Measurements from ENCODE around the gene PACSIN3.
A peak's percentile ranks its signal among the peaks of the same experiment; 100 is the strongest.
"Not testable (repeated sequence)": the region's sequence is repeated elsewhere in the genome, so short reads cannot be mapped to it uniquely, and the experiment has no call there.

Gene PACSIN3

DNA sequence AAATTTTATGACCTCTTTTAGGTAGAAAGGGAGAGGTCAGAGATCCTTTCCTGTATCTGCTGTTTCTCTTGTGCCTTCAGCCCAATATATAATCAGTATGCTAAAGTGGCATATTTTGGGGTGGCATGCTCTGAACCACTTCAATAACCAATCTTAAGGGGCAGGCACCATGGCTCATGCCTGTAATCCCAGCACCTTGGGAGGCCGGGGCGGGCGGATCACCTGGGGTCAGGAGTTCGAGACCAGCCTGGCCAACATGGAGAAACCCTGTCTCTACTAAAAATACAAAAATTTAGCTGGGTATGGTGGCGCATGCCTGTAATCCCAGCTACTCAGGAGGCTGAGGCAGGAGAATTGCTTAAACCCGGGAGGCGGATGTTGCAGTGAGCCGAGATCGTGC, 11.9 kb upstream of the PACSIN3 start:
- not testable (repeated sequence) for H3K4me3 ChIP-seq (ENCODE audit: low read depth, low read length)

DNA sequence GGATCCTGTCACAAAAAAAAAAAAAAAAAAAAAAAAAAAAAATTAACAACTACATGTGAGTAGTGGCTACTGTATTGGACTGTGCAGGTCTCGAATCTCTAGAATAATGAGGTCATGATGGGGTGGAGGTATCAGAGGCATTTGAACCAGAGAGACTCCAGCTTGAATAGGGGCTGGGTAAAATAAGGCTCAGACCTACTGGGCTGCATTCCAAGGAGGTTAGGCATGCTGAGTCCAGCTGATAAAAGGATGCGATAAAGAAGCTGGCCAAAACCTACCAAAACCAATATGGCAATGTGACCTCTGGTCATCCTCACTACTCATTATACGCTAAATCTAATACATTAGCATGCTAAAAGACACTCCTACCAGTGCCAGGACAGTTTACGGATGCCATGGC, 5.9 kb upstream of the PACSIN3 start:
- H3K4me3 ChIP-seq (ENCODE audit: low read depth, low read length) = no peak overlapping the region

DNA sequence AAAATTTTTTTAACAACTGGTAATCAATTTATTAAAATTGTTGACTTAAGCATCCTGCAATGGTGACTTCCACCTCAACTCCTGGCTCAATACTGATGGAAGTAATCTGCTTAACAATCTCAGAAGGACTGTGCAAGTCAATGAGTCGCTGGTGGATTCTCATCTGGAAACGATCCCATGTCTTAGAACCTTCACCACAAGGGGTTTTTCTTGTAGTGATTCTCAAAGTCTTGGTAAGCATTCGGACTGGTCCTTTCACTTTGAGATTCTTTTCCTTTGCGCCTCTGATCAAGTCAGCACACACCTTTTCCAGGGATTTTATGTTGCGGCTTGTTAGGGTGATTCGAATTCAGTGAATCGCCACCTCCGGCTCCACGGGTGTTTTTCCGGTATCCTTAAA, 4.9 kb upstream of the PACSIN3 start:
- H3K4me3 ChIP-seq (ENCODE audit: low read depth, low read length) = not testable (repeated sequence)

DNA sequence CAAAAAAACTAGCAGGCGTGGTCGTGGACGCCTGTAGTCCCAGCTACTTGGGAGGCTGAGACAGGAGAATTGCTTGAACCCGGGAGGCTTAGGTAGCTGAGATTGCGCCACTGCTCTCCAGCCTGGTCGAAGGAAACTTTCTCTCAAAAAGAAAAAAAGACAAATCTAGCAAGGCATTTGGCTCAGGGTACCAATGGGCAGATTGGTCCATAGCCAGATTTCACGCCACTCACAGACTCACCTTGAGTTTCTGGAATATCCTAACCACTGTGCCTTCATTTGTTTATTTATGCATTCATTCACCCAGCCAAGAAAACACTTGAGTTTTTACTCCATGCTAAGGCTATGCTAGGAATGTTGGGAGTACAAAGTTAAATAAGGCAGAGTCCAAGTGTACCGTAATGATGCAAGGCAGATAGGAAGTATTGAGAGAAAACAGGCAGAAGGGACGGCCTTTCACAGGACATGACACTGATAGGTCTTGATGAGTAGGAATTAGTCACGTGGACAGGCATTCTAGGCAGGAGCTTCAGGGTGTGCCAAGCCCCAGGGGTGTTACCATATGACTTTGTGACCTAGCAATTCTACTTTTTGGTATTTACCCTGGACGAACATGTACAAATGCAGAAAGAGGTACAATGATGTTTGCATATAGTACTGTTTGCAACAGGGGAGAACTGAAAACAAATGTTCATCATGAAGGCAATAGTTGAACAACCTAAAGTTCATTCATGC, 3.0 kb upstream of the PACSIN3 start:
- no peak overlapping the region for H3K4me3 ChIP-seq (ENCODE audit: low read depth, low read length)

DNA sequence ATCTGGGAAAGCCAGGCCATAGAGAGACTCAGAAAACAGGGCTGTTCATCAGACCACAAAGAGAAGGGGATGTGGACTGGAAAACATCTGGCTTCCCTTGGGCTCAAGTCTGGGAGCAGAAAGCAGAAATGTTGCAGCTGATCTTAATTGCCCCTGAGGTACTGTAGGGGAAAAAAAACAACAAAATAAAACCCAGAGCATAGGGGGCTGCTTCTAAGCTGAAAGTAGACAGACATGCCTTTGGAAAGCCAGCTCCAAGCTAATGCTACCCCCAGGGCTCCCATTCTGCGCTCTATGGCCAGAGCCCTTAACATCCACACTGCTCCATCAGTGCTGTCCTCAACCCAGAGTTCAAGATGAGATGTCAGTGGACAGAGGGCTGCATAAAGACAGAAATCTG, 2.0 kb upstream of the PACSIN3 start:
- H3K4me3 ChIP-seq (ENCODE audit: low read depth, low read length) = no peak overlapping the region

DNA sequence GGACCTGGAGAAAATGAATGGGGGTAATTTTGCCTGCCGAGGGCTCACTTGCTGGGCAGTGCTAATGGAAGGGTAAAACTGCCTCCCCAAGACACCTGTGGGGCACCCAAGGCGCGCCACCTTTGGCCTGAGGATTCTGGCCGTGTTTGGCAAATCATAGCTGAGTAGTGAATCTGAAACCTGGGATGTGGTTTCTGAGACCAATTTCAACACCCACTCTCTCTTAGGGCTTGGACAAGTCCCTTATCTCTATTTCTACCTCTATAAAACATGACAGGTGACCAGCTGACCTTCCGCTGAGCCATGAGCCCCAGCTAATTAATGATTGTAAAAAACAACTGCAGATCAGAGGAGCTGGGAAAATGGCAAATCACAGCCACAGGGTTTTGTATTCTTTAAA, 1.5 kb upstream of the PACSIN3 start:
- H3K4me3 ChIP-seq (ENCODE audit: low read depth, low read length) = peak overlapping the region; percentile 63

DNA sequence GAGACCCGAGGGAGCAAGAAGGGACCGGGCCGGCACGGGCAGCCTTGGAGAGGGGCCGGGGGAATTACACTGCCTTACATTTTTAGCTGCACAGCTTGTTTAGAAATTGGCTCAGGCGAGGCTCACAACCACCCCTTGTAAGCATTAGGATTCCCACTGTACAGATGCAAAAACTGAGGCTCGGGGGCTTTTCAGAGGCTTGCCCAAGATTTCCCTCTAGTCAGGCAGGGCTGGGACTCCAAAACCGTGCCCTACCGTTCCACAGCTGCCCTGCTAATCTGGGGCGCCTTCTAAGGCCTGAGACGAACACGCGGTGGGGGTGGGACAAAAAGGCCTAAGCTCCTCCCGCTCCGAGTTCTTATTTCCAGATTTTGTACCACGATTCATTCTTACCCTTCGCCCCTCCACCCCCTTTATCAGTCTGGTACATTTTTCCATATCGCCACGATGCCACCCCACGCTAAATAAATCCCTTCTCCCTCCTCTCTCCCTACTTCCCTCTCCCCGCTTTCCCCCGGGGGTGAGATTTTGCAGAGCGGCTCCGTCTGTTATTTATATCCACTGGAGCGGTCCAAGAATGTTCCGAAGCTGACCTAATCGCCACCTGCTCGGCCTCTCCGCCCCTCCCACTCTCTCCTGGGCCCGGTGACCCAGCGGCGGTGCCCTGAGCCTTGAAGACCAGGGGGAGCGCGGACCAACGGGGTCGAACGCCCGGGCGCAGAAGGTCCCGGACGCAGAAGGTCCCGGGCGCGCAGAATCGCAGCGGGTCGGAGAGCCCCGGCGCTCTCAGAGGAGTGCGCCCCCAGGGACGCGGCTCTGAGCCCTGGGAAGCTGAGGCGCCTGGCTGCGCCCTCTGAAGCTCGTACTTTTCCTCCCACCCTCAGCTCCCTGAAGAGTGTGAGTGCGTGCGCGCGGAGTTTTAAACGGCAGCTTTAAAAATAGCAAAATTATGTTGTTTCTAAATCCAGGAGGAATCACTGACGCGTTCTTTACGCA, 764 bp upstream of the PACSIN3 start:
- H3K4me3 ChIP-seq (ENCODE audit: low read depth, low read length) = peak overlapping the region; percentile 63

DNA sequence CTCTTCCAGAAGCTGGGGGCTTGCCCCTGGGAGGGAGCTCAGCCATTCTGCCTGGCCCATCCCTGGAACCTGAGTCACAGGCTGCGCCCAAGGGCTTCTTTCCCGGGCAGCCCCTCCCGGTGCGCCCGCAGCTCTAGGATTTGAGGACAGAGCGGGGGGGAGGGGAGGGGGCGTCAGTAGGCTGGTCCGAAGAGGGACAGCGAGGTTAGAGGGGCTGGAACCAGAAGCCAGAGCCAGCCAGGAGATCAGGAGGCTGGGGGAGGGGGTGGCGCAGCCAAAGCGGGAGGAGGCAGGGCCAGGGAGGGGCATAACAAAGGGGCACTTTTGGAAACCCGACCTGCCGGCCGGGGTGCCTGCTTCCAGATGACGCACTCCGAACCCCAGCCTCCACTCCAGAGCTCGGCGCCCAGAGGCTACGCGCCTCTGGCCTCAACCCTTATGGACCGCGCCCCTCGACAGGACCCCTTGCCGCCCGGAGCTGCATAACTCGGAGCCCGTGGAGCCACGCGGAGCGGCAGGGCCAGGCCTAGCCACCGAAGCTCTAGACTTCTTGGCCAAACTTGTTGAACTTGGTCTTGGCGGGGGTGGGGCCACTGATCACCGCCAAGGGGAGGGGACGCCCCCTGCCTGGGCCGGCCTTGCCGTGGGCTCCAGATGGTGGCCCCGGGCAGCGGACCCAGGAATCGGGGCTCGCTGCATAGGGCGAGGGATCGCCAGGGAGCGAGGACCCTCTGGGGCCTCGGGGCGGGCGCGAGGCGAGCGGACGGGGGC, 744 bp downstream of the PACSIN3 start:
- peak overlapping the region; percentile 69 for H3K4me3 ChIP-seq (ENCODE audit: low read depth, low read length)

DNA sequence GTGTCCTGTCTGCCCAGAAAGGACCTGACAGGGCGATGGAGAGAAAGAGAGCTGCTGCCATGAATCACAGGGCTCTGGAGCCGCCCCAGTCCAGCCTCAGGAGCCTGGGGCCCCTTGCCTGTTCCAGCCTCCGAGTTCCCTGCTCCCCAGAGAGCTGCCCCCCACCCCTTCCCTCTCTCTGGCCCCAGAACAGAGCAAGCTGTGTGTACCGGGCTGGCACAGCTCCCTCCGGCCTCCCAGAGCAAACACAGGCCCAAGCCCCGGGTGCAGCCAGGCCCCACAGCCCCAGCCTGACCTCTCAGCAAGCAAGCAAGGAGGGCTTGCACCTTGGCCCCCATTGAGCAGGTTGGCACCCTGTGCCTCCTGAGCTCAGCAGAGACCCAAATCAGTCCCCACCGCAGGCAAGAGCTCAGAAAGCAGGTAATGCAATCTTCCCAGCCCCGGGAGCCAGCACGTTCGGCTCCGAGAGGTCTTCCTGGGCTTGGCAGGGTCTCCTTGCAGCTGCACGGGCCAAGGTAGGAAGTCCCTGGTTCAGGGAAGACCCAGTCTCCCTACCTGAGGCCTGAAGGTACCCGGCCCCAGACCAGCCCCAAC, 1.4 kb downstream of the PACSIN3 start:
- peak overlapping the region; percentile 69 for H3K4me3 ChIP-seq (ENCODE audit: low read depth, low read length)

DNA sequence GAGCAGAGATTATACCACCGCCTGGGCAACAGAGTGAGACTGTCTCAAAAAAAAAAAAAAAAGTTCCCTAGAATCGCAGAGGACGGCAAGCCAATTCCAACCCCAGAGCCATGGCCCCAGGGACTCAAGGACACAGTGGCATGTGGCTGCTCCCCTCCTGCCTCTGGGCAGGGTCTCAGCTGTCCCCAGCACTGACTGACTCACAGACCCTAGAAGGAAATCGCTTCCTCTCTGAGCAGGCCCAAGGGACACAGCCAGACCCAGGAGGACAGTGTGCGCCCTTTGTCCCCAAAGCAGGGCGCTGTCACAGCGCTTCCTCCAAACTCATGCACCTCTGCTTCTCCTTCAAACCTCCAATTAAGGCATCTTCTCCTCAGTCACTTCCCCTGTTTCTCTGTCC, 2.3 kb downstream of the PACSIN3 start:
- no peak overlapping the region for H3K4me3 ChIP-seq (ENCODE audit: low read depth, low read length)

DNA sequence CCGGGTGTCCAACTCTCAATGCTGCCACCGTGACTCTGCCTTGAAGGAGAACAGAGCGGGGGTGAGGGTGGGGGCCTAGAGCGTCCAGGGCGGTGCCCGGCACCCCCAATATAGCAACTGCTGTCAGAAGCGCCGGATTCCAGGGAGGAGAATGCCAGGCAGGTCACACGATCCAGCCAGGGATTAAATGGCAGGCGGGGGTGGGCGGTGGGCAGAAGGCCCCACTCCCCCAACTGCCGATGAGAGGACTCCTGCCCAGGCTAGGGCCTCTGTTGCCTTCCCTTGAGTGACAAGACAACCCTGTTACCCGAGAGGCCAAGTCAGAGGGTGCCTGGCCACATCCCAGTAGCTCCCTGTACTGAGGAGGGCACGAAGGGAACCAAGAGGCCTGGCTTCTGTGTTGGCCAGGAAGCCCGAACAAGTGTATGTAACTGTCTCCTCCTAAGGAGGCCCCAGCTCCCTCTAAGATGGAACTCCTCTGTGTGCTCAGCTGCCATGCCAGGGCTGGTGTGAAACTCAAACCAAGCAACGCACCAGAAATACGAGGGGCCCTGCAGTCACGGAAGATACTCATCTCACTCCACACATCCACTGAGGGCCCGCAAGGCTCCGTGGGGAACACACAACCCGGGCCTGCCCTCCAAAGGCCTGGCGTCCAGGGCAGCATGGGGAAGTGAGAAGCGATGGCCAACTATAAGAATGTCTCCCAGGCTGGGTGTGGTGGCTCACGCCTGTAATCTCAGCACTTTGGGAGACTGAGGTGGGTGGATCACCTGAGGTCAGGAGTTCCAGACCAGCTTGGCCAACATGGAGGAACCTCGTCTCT, 3.0 kb downstream of the PACSIN3 start:
- no peak overlapping the region for H3K4me3 ChIP-seq (ENCODE audit: low read depth, low read length)

DNA sequence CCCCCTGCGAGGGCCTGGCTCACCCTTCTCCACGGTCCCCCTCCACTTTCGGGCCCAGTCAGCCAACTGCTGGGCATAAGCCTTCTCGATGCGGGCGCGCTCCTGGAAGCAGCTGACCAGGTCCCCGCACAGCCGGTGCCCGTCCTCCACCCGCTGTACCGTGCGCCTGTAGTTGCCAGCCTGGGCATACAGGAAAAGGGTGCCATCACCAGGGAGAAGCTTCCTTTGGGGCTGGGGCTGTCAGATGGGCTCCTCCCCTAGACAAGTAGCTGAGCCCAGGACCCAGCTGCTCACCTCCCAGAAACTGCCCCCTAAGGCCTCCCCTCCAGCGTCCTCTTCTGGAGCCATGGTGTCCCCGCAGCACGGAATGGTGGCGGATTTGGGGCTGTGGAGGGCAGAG, 3.9 kb downstream of the PACSIN3 start:
- no peak overlapping the region for H3K4me3 ChIP-seq (ENCODE audit: low read depth, low read length)

DNA sequence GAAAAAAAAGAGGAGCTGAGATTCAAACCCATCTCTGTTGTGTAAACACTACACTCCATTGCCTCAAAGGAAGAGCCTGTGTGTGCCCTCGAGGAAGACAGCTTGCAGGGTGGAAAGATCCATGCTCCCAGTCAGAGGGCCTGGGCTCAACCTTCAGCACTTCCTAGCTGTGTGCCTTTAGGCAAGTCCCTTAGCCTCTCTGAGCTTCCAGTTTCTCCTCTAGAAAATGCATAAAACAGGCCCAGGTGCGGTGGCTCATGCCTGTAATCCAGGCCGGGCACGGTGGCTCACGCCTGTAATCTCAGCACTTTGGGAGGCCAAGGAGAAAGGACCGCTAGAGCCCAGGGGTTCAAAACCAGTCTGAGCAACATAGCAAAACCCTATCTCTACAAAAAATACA, 5.0 kb downstream of the PACSIN3 start:
- H3K4me3 ChIP-seq (ENCODE audit: low read depth, low read length) = no peak overlapping the region

DNA sequence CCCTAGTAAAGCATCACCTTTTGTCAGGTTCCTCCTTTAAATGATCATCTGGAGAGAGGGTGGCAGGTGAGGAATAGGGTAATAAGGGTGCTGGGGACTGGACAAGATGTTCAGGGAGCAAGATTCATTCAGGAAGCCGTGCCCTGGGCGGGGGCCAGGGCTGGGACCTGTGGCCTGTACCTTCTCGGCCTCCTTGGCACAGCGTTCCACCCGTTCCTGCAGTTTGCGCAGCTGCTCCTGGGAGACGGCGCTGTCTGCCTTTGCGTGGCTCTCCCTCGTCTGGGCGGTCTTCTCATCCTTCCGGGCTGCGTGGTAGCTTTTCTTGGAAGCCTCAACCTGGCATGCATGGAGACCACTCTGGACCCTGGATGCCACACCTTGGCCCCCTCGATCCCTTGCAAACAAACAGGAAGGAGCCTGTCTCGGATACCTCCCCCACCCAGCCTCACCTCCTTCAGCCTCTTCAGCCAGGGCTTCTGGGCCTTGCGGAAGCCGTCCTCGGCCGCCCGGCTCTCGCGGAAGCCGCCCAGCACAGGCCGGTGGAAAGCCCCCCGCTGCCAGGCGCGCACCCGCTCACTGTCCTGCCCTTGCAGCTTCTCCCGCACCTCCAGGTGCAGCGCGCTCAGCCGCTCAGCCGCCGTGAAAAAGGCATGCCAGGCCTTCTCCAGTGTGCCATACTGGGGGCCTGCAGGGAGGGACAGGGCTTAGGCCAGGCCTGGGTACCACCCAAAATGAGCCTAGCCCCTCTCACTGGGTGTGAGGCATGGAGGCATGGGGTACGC, 6.0 kb downstream of the PACSIN3 start:
- H3K4me3 ChIP-seq (ENCODE audit: low read depth, low read length) = no peak overlapping the region

DNA sequence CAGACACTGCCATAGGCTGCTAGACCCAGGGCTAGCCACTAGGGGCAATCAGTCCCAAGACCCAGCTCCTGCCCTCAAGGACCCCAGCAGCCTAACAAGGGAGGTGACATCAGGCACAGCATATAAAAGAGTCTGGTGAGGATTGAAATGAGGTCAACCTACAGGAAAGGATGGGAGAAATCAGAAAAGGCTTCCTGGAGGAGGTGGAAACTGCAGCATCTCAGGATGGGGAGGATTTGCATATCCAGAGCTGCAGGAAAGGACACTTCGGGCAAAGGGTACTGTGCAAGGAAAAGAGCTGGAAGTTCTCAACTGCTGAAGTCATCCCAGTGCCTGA, 6.6 kb downstream of the PACSIN3 start:
- no peak overlapping the region for H3K4me3 ChIP-seq (ENCODE audit: low read depth, low read length)

DNA sequence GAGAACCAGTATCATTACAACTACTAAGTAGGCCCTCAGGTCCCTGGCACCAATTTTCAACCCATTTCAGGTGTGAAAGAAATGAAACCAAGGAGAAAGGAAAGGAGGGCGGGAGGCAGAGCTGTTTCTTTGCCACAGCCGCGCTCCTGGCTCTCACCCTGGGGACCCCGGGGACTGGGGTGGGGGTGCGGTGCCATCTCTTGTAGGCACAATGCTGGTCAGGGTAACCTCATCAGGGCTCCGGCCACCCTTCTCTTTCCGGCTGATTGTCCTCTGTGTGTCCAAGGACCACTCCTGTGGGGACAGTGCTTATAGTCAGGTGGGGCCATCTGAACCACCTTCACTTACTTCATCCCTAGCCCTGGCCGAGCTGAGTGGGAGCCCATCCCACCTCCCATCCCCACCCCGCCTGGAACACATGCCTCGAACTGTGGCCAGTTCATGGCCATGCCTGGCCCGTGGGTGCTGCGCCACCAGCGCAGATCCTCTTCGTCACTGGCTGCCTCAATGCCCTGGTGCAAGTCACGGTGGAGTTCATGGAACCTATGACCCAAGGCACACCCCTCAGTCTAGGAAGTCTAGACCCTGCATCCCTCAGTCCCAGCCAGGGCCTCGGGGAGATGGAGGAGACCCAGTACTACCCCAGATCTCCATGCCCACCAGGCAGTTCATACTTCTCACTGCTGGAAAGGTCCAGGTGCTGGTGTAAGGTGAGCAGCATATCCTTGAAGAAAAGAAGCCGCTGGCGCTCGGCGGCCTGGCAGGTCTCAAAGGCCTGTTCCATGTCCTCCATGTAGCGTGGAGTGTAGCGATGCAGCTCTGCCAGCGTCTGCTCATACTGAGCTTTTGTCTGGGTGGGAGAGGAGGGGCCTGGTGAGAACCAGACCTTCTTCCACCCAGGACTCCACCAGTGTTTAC, 7.2 kb downstream of the PACSIN3 start:
- H3K4me3 ChIP-seq (ENCODE audit: low read depth, low read length) = no peak overlapping the region

DNA sequence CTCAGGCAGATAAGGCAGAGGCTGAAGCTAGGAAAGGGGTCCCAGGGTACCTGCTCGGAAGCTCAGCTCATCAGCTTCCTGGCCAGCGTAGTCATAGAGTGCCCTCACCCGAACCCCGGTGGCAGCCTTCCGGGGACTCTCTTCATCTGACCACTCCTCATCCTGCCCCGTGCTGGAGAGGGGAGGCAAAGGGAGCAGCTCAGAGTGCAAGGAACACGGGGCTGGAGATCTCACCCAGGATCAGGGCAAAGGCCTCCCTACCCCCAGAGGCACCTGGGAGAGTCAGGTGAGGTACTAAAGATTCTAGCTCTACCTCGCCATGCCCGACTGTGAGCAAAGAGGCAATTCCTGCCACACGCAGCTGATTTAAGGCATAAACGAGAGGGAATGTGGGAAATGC, 7.9 kb downstream of the PACSIN3 start:
- H3K4me3 ChIP-seq (ENCODE audit: low read depth, low read length) = no peak overlapping the region

DNA sequence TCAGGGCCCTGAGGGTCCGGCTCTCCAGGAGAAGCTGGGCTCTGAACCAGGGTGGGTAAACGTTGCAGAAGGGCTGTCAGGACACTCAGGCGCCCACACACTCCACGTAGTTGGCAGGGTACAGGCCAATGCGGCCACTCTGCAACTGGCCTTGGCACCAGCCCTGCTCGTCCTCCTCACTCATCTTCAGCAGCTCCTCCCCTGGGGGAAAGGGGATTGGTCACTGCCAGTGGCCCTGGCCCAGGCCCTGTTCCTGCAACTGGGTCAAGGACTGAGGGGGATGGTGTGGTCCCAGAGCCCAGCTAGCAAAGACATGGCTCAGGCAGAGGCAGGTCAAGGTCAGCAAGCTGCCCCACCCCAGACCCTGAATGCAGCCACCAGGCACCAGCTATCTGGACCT, 8.4 kb downstream of the PACSIN3 start:
- no peak overlapping the region for H3K4me3 ChIP-seq (ENCODE audit: low read depth, low read length)
